ENCODE data around the gene PLS1. TPM values are rescaled to one million over a fixed set of nuclear protein-coding genes. Genes with fewer than 3 reads are reported as not detected.

The PLS1 gene
- polyA plus RNA-seq, 1 donor from 2014 or later, result not detected

- Mint-ChIP-seq H3K4me3 (no peak overlapping the region), H3K27me3 (no peaks in the 10 kb centered on the region), H3K36me3 (no peaks in the 10 kb centered on the region), H3K4me1 (no peaks in the 10 kb centered on the region), H3K9me3 (no peaks in the 10 kb centered on the region), H3K27ac (no peak overlapping the region)
These were observed 12.9 kb downstream of the PLS1 start for GRCh38 chr3:142609136-142609535.

DNA sequence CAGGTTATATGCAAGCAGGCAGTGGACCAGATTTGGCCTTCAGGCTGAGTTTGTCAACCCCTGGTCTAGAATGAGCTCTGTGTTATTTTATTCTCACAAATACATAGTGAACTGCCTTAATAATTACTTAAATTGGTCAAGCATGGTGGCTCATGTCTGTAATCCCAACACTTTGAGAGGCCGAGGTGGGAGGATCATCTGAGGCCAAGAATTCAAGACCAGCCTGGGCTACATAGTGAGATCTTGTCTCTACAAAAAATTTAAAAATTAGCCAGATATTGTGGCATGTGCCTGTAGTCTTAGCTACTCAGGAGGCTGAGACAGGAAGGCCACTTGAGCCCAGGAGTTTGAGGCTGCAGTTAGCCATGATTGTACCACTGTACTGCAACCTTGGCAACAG lies 15.0 kb downstream of the PLS1 start:
- no peak overlapping the region for H3K27ac Mint-ChIP-seq
- H3K27me3 Mint-ChIP-seq, result no peaks in the 10 kb centered on the region
- no peaks in the 10 kb centered on the region for H3K9me3 Mint-ChIP-seq
- no peak overlapping the region for H3K4me3 Mint-ChIP-seq
- no peaks in the 10 kb centered on the region for H3K36me3 Mint-ChIP-seq
- no peaks in the 10 kb centered on the region for H3K4me1 Mint-ChIP-seq

DNA sequence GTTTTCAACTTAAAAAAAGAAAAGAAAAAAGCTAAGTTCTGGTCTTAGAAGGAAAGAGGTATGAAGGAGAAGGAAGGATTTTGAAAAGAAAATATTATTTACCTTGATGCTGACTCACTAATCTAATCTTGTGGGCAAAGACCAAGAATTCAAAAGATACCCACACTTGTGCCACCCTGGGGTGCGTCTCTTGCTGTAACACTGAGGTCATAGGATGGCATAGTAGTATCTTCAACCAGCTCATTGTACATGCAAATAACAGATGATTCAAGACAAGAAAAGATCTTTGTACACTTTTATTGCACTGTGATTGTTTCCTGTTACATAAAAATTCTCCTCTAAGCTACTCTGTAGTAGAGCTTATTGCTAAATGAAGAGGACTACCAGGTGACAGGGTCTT lies 17.3 kb downstream of the PLS1 start:
- Mint-ChIP-seq H3K27ac (no peak overlapping the region), H3K4me1 (no peaks in the 10 kb centered on the region), H3K36me3 (no peaks in the 10 kb centered on the region), H3K27me3 (no peaks in the 10 kb centered on the region), H3K9me3 (no peaks in the 10 kb centered on the region), H3K4me3 (no peak overlapping the region)

DNA sequence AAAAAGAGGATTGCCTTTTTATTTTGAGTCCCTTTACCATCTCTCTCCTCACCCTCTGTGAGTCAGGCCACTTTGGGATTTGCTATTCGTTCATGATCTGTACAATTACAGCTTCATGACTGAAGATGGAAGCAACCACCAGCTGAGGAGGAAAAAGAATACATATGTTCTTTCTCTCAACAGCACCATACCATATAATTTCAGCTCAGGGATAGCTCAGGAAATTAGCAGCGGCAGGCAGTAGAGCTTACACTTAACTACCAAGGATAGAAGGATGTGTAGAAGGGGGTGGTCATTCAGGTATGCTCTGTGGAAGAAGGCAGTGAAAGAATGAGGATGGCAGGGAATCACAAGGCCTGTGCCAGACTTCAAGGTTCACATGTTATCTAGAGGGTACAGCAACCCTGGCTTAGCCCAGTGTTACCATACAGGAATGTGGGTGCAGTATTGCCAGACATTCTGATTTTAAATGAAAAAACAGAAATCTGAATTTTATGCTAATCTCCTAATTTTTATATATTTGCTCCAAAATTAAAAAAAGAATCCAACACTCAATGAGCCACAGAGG lies 17.9 kb downstream of the PLS1 start:
- Mint-ChIP-seq H3K27ac (no peak overlapping the region), H3K4me3 (no peak overlapping the region), H3K27me3 (no peaks in the 10 kb centered on the region), H3K9me3 (no peaks in the 10 kb centered on the region), H3K4me1 (no peaks in the 10 kb centered on the region), H3K36me3 (no peaks in the 10 kb centered on the region)

DNA sequence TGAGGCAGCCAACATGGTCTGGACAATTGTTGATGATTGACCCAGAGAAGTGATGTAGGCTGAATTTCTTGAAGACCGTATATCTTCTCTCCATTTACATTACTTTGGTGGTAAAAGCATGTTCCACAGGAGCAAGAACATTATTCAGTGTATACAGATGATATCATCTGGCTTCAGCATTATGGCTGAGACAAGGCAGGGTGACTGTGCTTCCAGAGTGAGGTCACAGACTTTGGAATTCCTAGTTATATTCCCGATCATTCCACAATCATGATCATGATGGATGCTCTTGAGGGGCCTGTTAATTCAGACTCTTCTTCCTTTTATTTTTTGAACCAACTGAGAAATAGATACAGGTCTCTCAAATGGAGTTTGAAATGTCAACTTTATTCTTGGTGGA lies 19.0 kb downstream of the PLS1 start:
- Mint-ChIP-seq H3K27ac (no peak overlapping the region), H3K4me3 (no peak overlapping the region), H3K4me1 (no peaks in the 10 kb centered on the region), H3K36me3 (no peaks in the 10 kb centered on the region), H3K9me3 (no peaks in the 10 kb centered on the region), H3K27me3 (no peaks in the 10 kb centered on the region)

DNA sequence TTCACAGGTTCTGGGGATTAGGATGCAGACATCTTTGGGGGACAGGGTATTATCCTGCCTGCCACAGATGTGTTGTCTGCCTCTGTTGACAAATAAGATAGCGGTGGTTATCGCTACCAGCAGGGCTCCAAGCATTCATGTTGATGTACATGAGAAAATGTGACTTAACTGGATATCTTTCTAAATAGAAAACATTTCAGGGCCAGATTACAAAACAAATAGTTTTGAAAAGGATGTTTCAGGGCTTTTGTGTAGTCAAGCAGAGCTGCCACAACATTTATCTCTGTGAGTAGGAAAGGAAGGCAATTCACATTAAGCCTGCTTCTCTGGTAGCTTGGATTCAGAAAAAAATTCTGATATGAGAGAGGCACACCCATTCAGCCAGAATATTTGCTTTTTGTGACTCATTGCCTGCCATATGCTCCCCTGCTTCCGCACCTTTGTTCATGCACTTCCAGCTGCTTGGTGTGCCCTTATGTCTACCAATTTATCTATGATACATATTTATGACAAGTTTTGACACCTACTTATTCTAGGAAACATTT lies 22.8 kb downstream of the PLS1 start:
- Mint-ChIP-seq H3K27me3 (no peaks in the 10 kb centered on the region), H3K9me3 (no peaks in the 10 kb centered on the region), H3K36me3 (no peaks in the 10 kb centered on the region), H3K4me3 (no peak overlapping the region), H3K27ac (no peak overlapping the region), H3K4me1 (no peaks in the 10 kb centered on the region)

DNA sequence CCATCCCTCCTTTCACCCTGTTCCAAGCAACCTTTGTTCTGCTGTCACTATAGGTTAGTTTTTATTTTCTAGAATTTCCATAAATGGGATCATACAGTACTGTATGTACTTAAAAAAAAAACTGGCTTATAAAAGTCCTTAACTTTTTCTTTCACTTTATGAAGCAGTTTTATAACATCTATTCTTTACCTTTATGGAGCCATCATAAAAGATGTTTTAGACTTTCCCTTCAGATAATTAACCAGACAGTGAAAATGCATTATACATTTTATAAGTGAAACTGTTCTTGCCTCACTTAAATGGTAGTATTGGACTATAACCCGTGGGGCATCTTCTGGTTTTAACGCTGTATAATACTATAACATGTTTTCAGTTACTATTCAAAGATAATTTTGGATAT lies 26.2 kb downstream of the PLS1 start:
- no peak overlapping the region for H3K27ac Mint-ChIP-seq
- H3K4me3 Mint-ChIP-seq, result no peak overlapping the region
- H3K27me3 Mint-ChIP-seq, result no peaks in the 10 kb centered on the region
- no peaks in the 10 kb centered on the region for H3K4me1 Mint-ChIP-seq
- H3K9me3 Mint-ChIP-seq, result no peaks in the 10 kb centered on the region
- no peaks in the 10 kb centered on the region for H3K36me3 Mint-ChIP-seq

- H3K4me3 Mint-ChIP-seq, result no peak overlapping the region
- no peaks in the 10 kb centered on the region for H3K36me3 Mint-ChIP-seq
- no peaks in the 10 kb centered on the region for H3K4me1 Mint-ChIP-seq
- H3K9me3 Mint-ChIP-seq, result no peaks in the 10 kb centered on the region
- no peak overlapping the region for H3K27ac Mint-ChIP-seq
- no peaks in the 10 kb centered on the region for H3K27me3 Mint-ChIP-seq
These were observed 27.0 kb downstream of the PLS1 start for GRCh38 chr3:142623194-142623593.

- H3K4me3 Mint-ChIP-seq, result no peak overlapping the region
- H3K36me3 Mint-ChIP-seq, result no peaks in the 10 kb centered on the region
- no peaks in the 10 kb centered on the region for H3K27me3 Mint-ChIP-seq
- H3K9me3 Mint-ChIP-seq, result no peaks in the 10 kb centered on the region
- no peak overlapping the region for H3K27ac Mint-ChIP-seq
- no peaks in the 10 kb centered on the region for H3K4me1 Mint-ChIP-seq
These were observed 28.4 kb downstream of the PLS1 start for GRCh38 chr3:142624341-142625152.

- H3K4me1 Mint-ChIP-seq, result no peaks in the 10 kb centered on the region
- no peaks in the 10 kb centered on the region for H3K27me3 Mint-ChIP-seq
- H3K36me3 Mint-ChIP-seq, result no peaks in the 10 kb centered on the region
- H3K9me3 Mint-ChIP-seq, result no peaks in the 10 kb centered on the region
- no peak overlapping the region for H3K4me3 Mint-ChIP-seq
- no peak overlapping the region for H3K27ac Mint-ChIP-seq
These were observed 28.9 kb downstream of the PLS1 start for GRCh38 chr3:142625153-142625440.

GRCh38 chr3:142626971-142627370 lies 30.8 kb downstream of the PLS1 start:
- H3K9me3 Mint-ChIP-seq, result no peaks in the 10 kb centered on the region
- H3K36me3 Mint-ChIP-seq, result no peaks in the 10 kb centered on the region
- no peak overlapping the region for H3K27ac Mint-ChIP-seq
- no peaks in the 10 kb centered on the region for H3K4me1 Mint-ChIP-seq
- no peak overlapping the region for H3K4me3 Mint-ChIP-seq
- H3K27me3 Mint-ChIP-seq, result no peaks in the 10 kb centered on the region

DNA sequence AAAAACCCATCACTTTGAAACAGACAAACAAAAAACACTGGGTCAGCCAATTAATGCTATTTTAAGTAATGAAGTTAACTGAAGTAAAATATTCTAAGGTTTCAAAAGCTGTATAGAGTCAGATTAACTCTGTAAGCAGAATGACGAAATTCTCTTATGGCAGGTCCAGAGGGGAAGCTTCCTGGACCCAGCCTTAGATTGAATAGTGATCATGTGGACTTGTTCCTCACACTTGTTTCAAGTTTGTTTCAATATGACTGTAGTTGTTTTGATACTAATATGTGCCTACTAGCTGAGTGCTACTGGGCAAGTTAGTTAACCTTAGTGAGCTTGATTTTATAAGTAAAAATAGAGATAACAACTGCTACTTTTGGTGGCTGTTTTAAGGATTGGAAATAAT lies 32.6 kb downstream of the PLS1 start:
- no peak overlapping the region for H3K27ac Mint-ChIP-seq

DNA sequence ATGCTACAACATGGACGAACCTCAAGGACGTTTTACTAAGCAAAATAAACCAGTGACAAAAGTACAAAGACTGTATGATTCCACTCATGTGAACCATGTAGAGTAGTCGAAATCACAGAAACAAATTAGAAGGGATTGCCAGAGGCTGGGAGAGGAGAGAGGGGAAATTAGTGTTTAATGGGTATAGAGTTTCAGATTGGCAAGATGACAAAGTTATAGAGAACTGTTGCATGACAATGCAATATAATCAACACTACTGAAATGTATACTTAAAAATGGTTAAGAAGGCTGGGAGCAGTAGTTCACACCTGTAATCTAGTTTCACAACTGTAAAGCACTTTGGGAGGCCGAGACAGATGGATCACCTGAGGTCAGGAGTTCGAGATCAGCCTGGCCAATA lies 36.9 kb downstream of the PLS1 start:
- Mint-ChIP-seq H3K27me3 (peaks cover 3% of the 10 kb centered on the region), H3K36me3 (no peaks in the 10 kb centered on the region), H3K4me1 (no peaks in the 10 kb centered on the region), H3K27ac (no peak overlapping the region), H3K9me3 (no peaks in the 10 kb centered on the region), H3K4me3 (no peak overlapping the region)

More for the DNA sequence above, 32.6 kb downstream of the PLS1 start:
- no peaks in the 10 kb centered on the region for H3K4me1 Mint-ChIP-seq
- H3K4me3 Mint-ChIP-seq, result no peak overlapping the region
- no peaks in the 10 kb centered on the region for H3K9me3 Mint-ChIP-seq
- no peaks in the 10 kb centered on the region for H3K36me3 Mint-ChIP-seq
- H3K27me3 Mint-ChIP-seq, result no peaks in the 10 kb centered on the region

DNA sequence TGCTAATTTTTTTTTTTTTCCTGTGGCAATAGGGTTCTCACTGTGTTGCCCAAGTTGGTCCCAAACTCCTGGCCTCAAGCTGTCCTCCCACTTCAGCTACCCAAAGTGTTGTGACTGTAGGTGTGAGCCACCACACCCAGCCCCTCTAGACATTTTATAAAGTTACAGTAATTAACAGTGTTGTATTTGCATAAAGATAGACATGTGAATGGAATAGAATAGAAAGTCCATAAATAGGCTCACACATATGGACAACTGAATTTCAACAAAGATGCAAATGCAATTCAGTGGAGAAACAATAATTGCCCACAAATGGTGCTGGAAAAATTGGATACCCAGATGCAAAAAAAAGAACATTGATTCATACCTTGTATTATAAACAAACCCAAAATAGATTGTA lies 39.9 kb downstream of the PLS1 start:
- Mint-ChIP-seq H3K4me1 (no peaks in the 10 kb centered on the region), H3K4me3 (no peak overlapping the region), H3K36me3 (no peaks in the 10 kb centered on the region), H3K9me3 (no peaks in the 10 kb centered on the region), H3K27me3 (peaks cover 3% of the 10 kb centered on the region), H3K27ac (no peak overlapping the region)

DNA sequence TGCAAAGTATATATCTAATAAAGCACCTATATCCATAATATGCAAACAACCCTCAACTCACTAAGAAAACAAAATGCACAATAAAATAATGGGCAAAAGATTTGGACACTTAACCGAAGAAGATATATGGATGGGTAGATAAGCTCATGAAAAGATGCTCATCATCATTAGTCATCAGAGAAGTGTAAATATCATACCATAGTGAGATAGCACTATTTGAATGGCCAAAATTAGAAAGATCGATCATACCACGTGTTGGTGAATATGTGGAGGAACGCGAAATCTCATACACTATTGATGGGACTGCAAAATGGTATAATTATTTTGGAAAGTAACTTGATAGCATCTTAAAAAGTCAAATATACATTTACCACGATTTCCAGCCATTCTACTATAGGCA lies 40.5 kb downstream of the PLS1 start:
- H3K9me3 Mint-ChIP-seq, result no peaks in the 10 kb centered on the region
- H3K36me3 Mint-ChIP-seq, result no peaks in the 10 kb centered on the region
- no peaks in the 10 kb centered on the region for H3K4me1 Mint-ChIP-seq
- no peak overlapping the region for H3K4me3 Mint-ChIP-seq
- peaks cover 3% of the 10 kb centered on the region for H3K27me3 Mint-ChIP-seq
- no peak overlapping the region for H3K27ac Mint-ChIP-seq

DNA sequence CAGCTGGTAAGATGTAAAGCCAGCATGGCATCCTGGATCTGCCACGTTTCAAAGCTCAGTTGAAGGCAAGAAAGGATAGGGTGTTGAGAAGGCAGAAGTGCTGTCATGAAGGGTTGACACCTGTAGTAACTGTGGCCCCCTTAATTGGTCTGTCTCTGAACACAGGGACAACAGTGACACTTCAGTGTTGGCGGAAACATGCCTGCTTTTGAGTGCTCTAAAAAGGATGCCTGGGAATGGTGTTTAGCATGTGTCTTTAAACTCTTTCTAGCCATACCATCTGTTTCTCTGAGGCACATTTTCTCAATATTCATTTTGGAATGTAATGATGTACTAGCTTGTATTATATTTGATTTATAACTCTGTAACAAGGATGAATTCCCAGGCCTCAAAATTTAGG lies 42.1 kb downstream of the PLS1 start:
- no peaks in the 10 kb centered on the region for H3K4me1 Mint-ChIP-seq
- no peaks in the 10 kb centered on the region for H3K36me3 Mint-ChIP-seq
- no peaks in the 10 kb centered on the region for H3K9me3 Mint-ChIP-seq
- H3K27me3 Mint-ChIP-seq, result peaks cover 5% of the 10 kb centered on the region
- no peak overlapping the region for H3K4me3 Mint-ChIP-seq
- H3K27ac Mint-ChIP-seq, result no peak overlapping the region
